ENCODE results near the gene TSC22D2.

Gene TSC22D2

GRCh38 chr3:150454085-150454484, 46.0 kb downstream of the TSC22D2 start:
- no peak for DNase-seq (ENCODE audit: low read depth)
- no peak overlapping the region for H3K4me3 ChIP-seq (ENCODE audit: low read length)
- TF ChIP-seq, protein P1, sequence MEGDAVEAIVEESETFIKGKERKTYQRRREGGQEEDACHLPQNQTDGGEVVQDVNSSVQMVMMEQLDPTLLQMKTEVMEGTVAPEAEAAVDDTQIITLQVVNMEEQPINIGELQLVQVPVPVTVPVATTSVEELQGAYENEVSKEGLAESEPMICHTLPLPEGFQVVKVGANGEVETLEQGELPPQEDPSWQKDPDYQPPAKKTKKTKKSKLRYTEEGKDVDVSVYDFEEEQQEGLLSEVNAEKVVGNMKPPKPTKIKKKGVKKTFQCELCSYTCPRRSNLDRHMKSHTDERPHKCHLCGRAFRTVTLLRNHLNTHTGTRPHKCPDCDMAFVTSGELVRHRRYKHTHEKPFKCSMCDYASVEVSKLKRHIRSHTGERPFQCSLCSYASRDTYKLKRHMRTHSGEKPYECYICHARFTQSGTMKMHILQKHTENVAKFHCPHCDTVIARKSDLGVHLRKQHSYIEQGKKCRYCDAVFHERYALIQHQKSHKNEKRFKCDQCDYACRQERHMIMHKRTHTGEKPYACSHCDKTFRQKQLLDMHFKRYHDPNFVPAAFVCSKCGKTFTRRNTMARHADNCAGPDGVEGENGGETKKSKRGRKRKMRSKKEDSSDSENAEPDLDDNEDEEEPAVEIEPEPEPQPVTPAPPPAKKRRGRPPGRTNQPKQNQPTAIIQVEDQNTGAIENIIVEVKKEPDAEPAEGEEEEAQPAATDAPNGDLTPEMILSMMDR (conservative IDR thresholded peaks at IDR 0.05; ENCODE audit: low read length), result no peak

- TF ChIP-seq, protein P1 (conservative IDR thresholded peaks at IDR 0.05; ENCODE audit: low read length), result no peak
- H3K4me3 ChIP-seq (ENCODE audit: low read length), result no peak overlapping the region
- DNase-seq (ENCODE audit: low read depth), result no peak
Measured at GRCh38 chr3:150454622-150455021, 46.5 kb downstream of the TSC22D2 start.

GRCh38 chr3:150455341-150455740, 47.2 kb downstream of the TSC22D2 start:
- no peak overlapping the region for H3K4me3 ChIP-seq (ENCODE audit: low read length)
- TF ChIP-seq, protein P1 (conservative IDR thresholded peaks at IDR 0.05; ENCODE audit: low read length), result no peak
- DNase-seq (ENCODE audit: low read depth), result no peak

DNA sequence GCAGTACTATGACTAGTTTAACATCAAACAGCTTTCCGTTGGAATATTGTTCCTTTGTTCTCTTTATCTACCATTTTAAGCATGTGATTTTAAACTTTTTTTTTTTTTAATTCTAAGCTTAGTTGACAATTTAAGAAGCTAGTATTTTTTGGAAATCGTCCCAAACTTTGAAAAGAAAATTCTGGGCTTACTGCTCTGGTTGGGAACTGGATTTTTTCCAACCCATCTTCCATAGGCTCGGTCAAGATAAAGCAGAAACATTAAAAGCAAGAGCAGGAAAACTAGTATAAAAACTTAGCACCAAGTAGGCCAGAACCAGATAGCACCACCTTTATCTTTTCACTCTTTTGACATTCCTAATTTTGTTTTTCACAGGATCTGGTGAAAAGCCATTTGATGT, 49.9 kb downstream of the TSC22D2 start:
- no peak for DNase-seq (ENCODE audit: low read depth)
- TF ChIP-seq, protein P1 (conservative IDR thresholded peaks at IDR 0.05; ENCODE audit: low read length), result no peak
- H3K4me3 ChIP-seq (ENCODE audit: low read length), result no peak overlapping the region

DNA sequence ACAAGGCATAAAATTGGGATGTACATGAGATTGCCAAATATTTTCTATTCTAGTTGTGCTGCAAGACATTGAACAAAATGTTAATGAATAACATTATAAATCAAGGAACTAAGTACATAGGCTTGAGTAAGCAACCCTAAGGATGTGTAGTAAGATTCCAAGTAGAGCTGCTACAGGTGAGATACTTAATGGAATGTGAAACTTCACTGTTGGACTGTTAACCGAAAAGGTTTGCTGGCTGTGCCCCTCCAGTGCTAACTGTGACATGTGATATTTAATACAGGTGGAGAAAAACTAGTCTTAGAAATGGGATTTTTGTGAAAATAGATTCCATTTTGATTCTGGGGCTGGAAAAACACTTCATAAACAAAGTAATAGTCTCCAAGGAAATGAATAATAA, 52.4 kb downstream of the TSC22D2 start:
- H3K4me3 ChIP-seq (ENCODE audit: low read length), result no peak overlapping the region
- TF ChIP-seq, protein P1 (conservative IDR thresholded peaks at IDR 0.05; ENCODE audit: low read length), result no peak
- DNase-seq (ENCODE audit: low read depth), result no peak

DNA sequence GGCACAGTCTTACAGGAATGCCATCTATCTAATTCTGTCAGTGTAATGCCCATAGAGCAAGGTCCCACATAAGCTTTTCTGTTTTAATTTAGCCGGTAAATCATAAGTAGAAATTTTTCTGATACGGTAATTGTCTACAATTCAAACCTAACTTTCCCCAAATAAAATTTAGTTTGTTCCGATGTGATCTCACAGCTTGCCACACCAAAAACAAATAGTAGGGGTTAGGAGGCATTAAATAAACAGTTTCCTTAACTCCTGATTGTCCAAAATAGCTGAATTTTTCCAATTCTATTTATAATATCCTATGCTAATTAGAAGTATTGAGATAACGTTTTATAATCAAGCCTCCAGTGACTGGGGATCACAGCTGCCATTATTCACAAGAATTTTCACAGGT, 53.3 kb downstream of the TSC22D2 start:
- TF ChIP-seq, protein P1 (conservative IDR thresholded peaks at IDR 0.05; ENCODE audit: low read length), result no peak
- DNase-seq (ENCODE audit: low read depth), result no peak
- H3K4me3 ChIP-seq (ENCODE audit: low read length), result no peak overlapping the region

DNA sequence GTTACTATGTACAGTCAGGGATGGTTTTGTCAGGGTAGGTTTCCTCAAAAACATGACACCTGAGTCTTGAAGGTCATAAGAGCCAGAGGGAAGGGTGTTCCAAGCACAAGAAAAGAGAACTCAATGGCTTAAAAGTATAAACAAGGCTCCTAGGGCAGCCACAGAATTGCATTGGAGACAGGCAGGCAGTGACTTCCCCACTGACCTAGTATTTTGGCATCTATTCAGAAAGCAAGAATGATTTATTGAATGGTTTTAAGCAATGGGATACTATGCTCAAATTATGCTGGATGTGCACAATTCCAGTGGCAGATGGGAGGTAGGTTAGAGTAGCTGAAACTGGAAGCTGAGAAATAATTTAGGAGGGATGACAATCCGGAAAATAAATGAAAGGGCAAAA, 54.0 kb downstream of the TSC22D2 start:
- peak; percentile 42 for DNase-seq (ENCODE audit: low read depth)
- TF ChIP-seq, protein P1 (conservative IDR thresholded peaks at IDR 0.05; ENCODE audit: low read length), result no peak

More for the DNA sequence above, 54.0 kb downstream of the TSC22D2 start:
- H3K4me3 ChIP-seq (ENCODE audit: low read length), result no peak overlapping the region
